ENCODE results near the gene RPS16.

The RPS16 gene

GRCh38 chr19:39411832-39412099 lies 24.0 kb downstream of the RPS16 start (continued):
- TF ChIP-seq ZNF704 (tag by site-specific recombination; IDR thresholded peaks at IDR 0.05) (no peak), MYNN (tag by site-specific recombination; IDR thresholded peaks at IDR 0.05; ENCODE audit: borderline replicate concordance) (no peak), ZNF600 (tag by site-specific recombination; IDR thresholded peaks at IDR 0.05) (peak; percentile 30; the same call in 1 of the 2 replicates), ZNF660 (tag by site-specific recombination; IDR thresholded peaks at IDR 0.05) (0 out of 2 replicates have a peak, but pooled peaks have one; percentile 99), ZNF423 (tag by site-specific recombination; IDR thresholded peaks at IDR 0.05) (peak; percentile 95; the same call in 1 of the 2 replicates), ZNF10 (tag by site-specific recombination; IDR thresholded peaks at IDR 0.05) (0 out of 2 replicates have a peak, but pooled peaks have one; percentile 15), SCRT2 (tag by site-specific recombination; IDR thresholded peaks at IDR 0.05) (peak; percentile 81), ZNF561 (tag by site-specific recombination; IDR thresholded peaks at IDR 0.05; ENCODE audit: borderline replicate concordance) (peak; percentile 98; the same call in 1 of the 2 replicates), ZIC2 (tag by site-specific recombination; IDR thresholded peaks at IDR 0.05) (no peak), ZNF558 (tag by site-specific recombination; IDR thresholded peaks at IDR 0.05) (no peak), ZBTB48 (tag by site-specific recombination; IDR thresholded peaks at IDR 0.05) (peak; percentile 28; the same call in 1 of the 2 replicates), ZNF302 (tag by site-specific recombination; IDR thresholded peaks at IDR 0.05; ENCODE audit: low read depth) (0 out of 2 replicates have a peak, but pooled peaks have one; percentile 13), ZNF792 (tag by site-specific recombination; IDR thresholded peaks at IDR 0.05) (peak; percentile 89; the same call in 1 of the 2 replicates), ZNF280C (tag by site-specific recombination; IDR thresholded peaks at IDR 0.05) (no peak), ZNF155 (tag by site-specific recombination; IDR thresholded peaks at IDR 0.05) (no peak), ZNF175 (tag by site-specific recombination; IDR thresholded peaks at IDR 0.05) (no peak), ZNF23 (tag by site-specific recombination; IDR thresholded peaks at IDR 0.05; ENCODE audit: borderline replicate concordance) (no peak)

- H3K27ac ChIP-seq (ENCODE audit: extremely low read depth, low read depth, low read length), result peak overlapping the region; percentile 58; the same call in 1 of the 2 replicates
- TF ChIP-seq ZNF140 (tag by site-specific recombination; IDR thresholded peaks at IDR 0.05) (0 out of 2 replicates have a peak, but pooled peaks have one; percentile 1), WT1 (tag by site-specific recombination; IDR thresholded peaks at IDR 0.05) (peak; percentile 84), PRDM4 (tag by site-specific recombination; IDR thresholded peaks at IDR 0.05) (no peak), YY2 (tag by site-specific recombination; IDR thresholded peaks at IDR 0.05) (no peak), ZNF302 (tag by site-specific recombination; IDR thresholded peaks at IDR 0.05; ENCODE audit: low read depth) (no peak), ZBTB11 (tag by site-specific recombination; conservative IDR thresholded peaks at IDR 0.05; ENCODE audit: low read depth) (0 out of 2 replicates have a peak, but pooled peaks have one; percentile 39), ZNF837 (tag by site-specific recombination; IDR thresholded peaks at IDR 0.05) (0 out of 2 replicates have a peak, but pooled peaks have one; percentile 39), ZNF133 (tag by site-specific recombination; IDR thresholded peaks at IDR 0.05) (0 out of 2 replicates have a peak, but pooled peaks have one; percentile 7), ZNF792 (tag by site-specific recombination; IDR thresholded peaks at IDR 0.05) (0 out of 2 replicates have a peak, but pooled peaks have one; percentile 0)
Observed at GRCh38 chr19:39411081-39411831, 24.5 kb downstream of the RPS16 start.

More at GRCh38 chr19:39411081-39411831, 24.5 kb downstream of the RPS16 start:
- ChIA-PET CTCF (interaction anchor here (0.5 to 2.4 kb wide), 59 partner anchors 8 to 681 kb away, joined by 3 to 144 read pairs (median 4); partner anchors contain the start of genes EID2, EID2B, FBXO17 and GMFG), POLR2A (interaction anchor here (0.5 to 2.4 kb wide), 7 partner anchors 9 to 29 kb away, joined by 3 to 57 read pairs (median 14); partner anchors contain the start of genes MED29, PAF1 and RPS16)
- H3K36me3 ChIP-seq (ENCODE audit: control insufficient read depth in 2 of 2, insufficient read depth in 1 of 2, low read length in 2 of 2), result peaks cover 12 to 17% of the 10 kb centered on the region in 2 experiments; a peak in 2 of 3 replicates
- H3K9me3 ChIP-seq (ENCODE audit: control insufficient read depth, insufficient read depth, low read depth, low read length), result no peaks in the 10 kb centered on the region
- no peak overlapping the region for H3K4me3 ChIP-seq (ENCODE audit: low read depth, low read length)
- H3K4me1 ChIP-seq (ENCODE audit: control insufficient read depth, insufficient read depth, low read length), result peaks cover 41% of the 10 kb centered on the region
